Measurements from ENCODE around the gene PGBD5. TPM values are rescaled to one million over a fixed set of nuclear protein-coding genes. Genes with fewer than 3 reads are reported as not detected.

The PGBD5 gene
- total RNA-seq, 1 donor from 2014 or later, result 14.7 TPM

DNA sequence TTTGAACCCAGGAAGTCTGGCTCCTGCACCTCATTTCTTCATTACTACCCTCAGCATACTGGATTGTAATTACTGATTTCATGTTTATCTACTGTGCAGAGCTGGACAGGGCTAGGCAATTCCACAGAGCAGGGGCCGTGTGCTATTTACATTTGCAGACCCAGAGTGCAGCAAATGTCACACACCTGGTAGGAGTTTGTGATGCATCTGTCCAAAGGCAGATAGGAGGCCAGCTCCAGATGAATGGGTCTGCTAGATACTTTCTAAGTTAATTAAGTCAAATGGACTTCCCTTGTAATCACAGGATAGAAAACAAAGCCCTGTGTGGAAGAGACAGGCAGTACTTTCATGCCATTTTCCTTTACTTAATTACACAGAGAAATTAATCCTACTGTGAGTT, 46.2 kb downstream of the PGBD5 start:
- Histone ChIP-seq H3K79me2 (ENCODE audit: insufficient read depth, low read length) (no peaks in the 10 kb centered on the region), H3K4me3 (ENCODE audit: insufficient read depth, low read depth, low read length) (no peak overlapping the region), H3K27me3 (ENCODE audit: insufficient read depth, low read length) (no peaks in the 10 kb centered on the region), H3K4me2 (ENCODE audit: low read length) (no peak overlapping the region), H2AFZ (ENCODE audit: low read depth, low read length) (no peak overlapping the region), H3K9ac (ENCODE audit: low read length) (no peak overlapping the region), H3K36me3 (ENCODE audit: insufficient read depth, low read length) (no peaks in the 10 kb centered on the region), H4K20me1 (ENCODE audit: insufficient read depth, low read length) (no peaks in the 10 kb centered on the region), H3K9me3 (ENCODE audit: insufficient read depth, low read depth, low read length) (peaks cover 6% of the 10 kb centered on the region), H3K4me1 (ENCODE audit: insufficient read depth, low read length) (no peaks in the 10 kb centered on the region), H3K27ac (ENCODE audit: low read depth, low read length) (no peak overlapping the region)
- FAIRE-seq (no peak), DNase-seq (ENCODE audit: low read depth) (no peak)
- H3K4me1 Mint-ChIP-seq (ENCODE audit: low read depth, unreplicated experiment), result peaks cover 18% of the 10 kb centered on the region
- peaks cover 2% of the 10 kb centered on the region for H3K27me3 Mint-ChIP-seq (ENCODE audit: low read depth, unreplicated experiment)
- peaks cover 26% of the 10 kb centered on the region for H3K36me3 Mint-ChIP-seq (ENCODE audit: low read depth, unreplicated experiment)
- TF ChIP-seq, protein P1, sequence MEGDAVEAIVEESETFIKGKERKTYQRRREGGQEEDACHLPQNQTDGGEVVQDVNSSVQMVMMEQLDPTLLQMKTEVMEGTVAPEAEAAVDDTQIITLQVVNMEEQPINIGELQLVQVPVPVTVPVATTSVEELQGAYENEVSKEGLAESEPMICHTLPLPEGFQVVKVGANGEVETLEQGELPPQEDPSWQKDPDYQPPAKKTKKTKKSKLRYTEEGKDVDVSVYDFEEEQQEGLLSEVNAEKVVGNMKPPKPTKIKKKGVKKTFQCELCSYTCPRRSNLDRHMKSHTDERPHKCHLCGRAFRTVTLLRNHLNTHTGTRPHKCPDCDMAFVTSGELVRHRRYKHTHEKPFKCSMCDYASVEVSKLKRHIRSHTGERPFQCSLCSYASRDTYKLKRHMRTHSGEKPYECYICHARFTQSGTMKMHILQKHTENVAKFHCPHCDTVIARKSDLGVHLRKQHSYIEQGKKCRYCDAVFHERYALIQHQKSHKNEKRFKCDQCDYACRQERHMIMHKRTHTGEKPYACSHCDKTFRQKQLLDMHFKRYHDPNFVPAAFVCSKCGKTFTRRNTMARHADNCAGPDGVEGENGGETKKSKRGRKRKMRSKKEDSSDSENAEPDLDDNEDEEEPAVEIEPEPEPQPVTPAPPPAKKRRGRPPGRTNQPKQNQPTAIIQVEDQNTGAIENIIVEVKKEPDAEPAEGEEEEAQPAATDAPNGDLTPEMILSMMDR (IDR thresholded peaks at IDR 0.05; ENCODE audit: insufficient read depth, low read depth, low read length), result no peak
- TF ChIP-seq EZH2 (IDR thresholded peaks at IDR 0.05; ENCODE audit: insufficient read depth, low read length), result no peak
- no peak overlapping the region for H3K4me3 Mint-ChIP-seq (ENCODE audit: unreplicated experiment)
- H3K9me3 Mint-ChIP-seq (ENCODE audit: unreplicated experiment), result peaks cover 10% of the 10 kb centered on the region
- no peak overlapping the region for H3K27ac Mint-ChIP-seq (ENCODE audit: unreplicated experiment)

DNA sequence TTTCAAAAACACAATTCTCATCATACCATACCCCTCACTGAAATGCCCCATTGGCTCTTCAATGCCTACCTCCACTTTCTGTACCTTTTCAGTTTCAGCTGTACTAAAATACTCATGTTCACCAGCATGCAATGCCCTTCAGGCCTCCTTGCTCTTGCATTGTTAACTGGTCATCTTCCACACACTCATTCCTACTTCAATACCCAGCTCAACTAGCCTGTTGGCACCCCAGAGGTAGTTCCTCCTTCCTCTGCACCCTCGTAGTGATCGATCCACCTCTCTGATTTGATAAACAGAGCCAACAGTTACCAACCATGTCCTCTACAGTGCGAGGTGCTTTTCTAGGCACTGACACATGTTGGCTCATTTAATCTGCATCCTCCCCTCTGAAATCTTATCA, 46.7 kb downstream of the PGBD5 start:
- Histone ChIP-seq H3K27me3 (ENCODE audit: insufficient read depth, low read length) (no peaks in the 10 kb centered on the region), H4K20me1 (ENCODE audit: insufficient read depth, low read length) (no peaks in the 10 kb centered on the region), H2AFZ (ENCODE audit: low read depth, low read length) (no peak overlapping the region), H3K4me3 (ENCODE audit: insufficient read depth, low read depth, low read length) (no peak overlapping the region), H3K4me2 (ENCODE audit: low read length) (no peak overlapping the region), H3K9ac (ENCODE audit: low read length) (no peak overlapping the region), H3K9me3 (ENCODE audit: insufficient read depth, low read depth, low read length) (peaks cover 6% of the 10 kb centered on the region), H3K79me2 (ENCODE audit: insufficient read depth, low read length) (no peaks in the 10 kb centered on the region), H3K27ac (ENCODE audit: low read depth, low read length) (no peak overlapping the region), H3K36me3 (ENCODE audit: insufficient read depth, low read length) (no peaks in the 10 kb centered on the region), H3K4me1 (ENCODE audit: insufficient read depth, low read length) (no peaks in the 10 kb centered on the region)
- Mint-ChIP-seq H3K27ac (ENCODE audit: unreplicated experiment) (no peak overlapping the region), H3K4me1 (ENCODE audit: low read depth, unreplicated experiment) (peaks cover 18% of the 10 kb centered on the region), H3K27me3 (ENCODE audit: low read depth, unreplicated experiment) (peaks cover 2% of the 10 kb centered on the region), H3K4me3 (ENCODE audit: unreplicated experiment) (peak overlapping the region; percentile 8), H3K36me3 (ENCODE audit: low read depth, unreplicated experiment) (peaks cover 26% of the 10 kb centered on the region), H3K9me3 (ENCODE audit: unreplicated experiment) (peaks cover 10% of the 10 kb centered on the region)
- no peak for FAIRE-seq
- no peak for DNase-seq (ENCODE audit: low read depth)
- no peak for TF ChIP-seq EZH2 (IDR thresholded peaks at IDR 0.05; ENCODE audit: insufficient read depth, low read length)
- TF ChIP-seq, protein P1 (IDR thresholded peaks at IDR 0.05; ENCODE audit: insufficient read depth, low read depth, low read length), result no peak

DNA sequence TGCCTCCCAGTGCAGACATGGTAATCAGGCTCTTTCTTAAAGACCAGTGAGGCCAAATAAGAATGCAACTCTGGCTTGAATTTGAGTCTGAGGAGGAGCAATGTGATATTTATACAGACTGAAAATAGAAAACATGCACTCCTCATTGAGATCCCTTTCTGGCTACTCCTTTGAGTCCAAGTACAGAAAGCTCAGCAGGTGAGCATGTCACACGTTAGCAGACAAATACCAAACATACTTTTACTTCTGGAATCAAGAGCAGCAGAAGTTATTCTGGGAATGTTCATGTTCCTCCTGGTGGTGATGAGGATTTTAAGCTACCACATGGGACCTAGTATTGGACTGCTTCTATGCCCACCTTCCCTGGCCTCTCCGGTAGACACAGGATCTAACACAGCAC, 48.3 kb downstream of the PGBD5 start:
- peaks cover 24% of the 10 kb centered on the region for H3K36me3 Mint-ChIP-seq (ENCODE audit: low read depth, unreplicated experiment)
- no peak for FAIRE-seq
- H3K9ac ChIP-seq (ENCODE audit: low read length), result no peak overlapping the region
- no peak overlapping the region for H3K27ac ChIP-seq (ENCODE audit: low read depth, low read length)
- H4K20me1 ChIP-seq (ENCODE audit: insufficient read depth, low read length), result no peaks in the 10 kb centered on the region
- H3K4me3 ChIP-seq (ENCODE audit: insufficient read depth, low read depth, low read length), result no peak overlapping the region
- H3K79me2 ChIP-seq (ENCODE audit: insufficient read depth, low read length), result no peaks in the 10 kb centered on the region
- H3K36me3 ChIP-seq (ENCODE audit: insufficient read depth, low read length), result no peaks in the 10 kb centered on the region
- no peaks in the 10 kb centered on the region for H3K4me1 ChIP-seq (ENCODE audit: insufficient read depth, low read length)
- no peak overlapping the region for H3K27ac Mint-ChIP-seq (ENCODE audit: unreplicated experiment)
- peaks cover 6% of the 10 kb centered on the region for H3K9me3 ChIP-seq (ENCODE audit: insufficient read depth, low read depth, low read length)
- H3K9me3 Mint-ChIP-seq (ENCODE audit: unreplicated experiment), result peaks cover 10% of the 10 kb centered on the region
- TF ChIP-seq EZH2 (IDR thresholded peaks at IDR 0.05; ENCODE audit: insufficient read depth, low read length), result no peak
- TF ChIP-seq, protein P1 (IDR thresholded peaks at IDR 0.05; ENCODE audit: insufficient read depth, low read depth, low read length), result no peak
- H2AFZ ChIP-seq (ENCODE audit: low read depth, low read length), result no peak overlapping the region
- no peaks in the 10 kb centered on the region for H3K27me3 ChIP-seq (ENCODE audit: insufficient read depth, low read length)
- H3K4me3 Mint-ChIP-seq (ENCODE audit: unreplicated experiment), result no peak overlapping the region
- H3K27me3 Mint-ChIP-seq (ENCODE audit: low read depth, unreplicated experiment), result peaks cover 2% of the 10 kb centered on the region
- H3K4me1 Mint-ChIP-seq (ENCODE audit: low read depth, unreplicated experiment), result peaks cover 18% of the 10 kb centered on the region
- DNase-seq (ENCODE audit: low read depth), result no peak
- no peak overlapping the region for H3K4me2 ChIP-seq (ENCODE audit: low read length)

Data from astrocyte (in vitro differentiated cells and primary cell).